PC-9 (cell line): Measurements from ENCODE around the gene IL10RA. TPM values are rescaled to one million over a fixed set of nuclear protein-coding genes. Genes with fewer than 3 reads are reported as not detected.

Experiments
- BruUV-seq: library from RNA; stranded (reverse); fragments of 400-500 nt; replicated peaks from 2 replicates; lab custom pipeline; 2021; lab: Mats Ljungman, UMichigan
- CTCF ChIA-PET: fragments of 300-600 bp; sonication (Branson Sonifier 250); formaldehyde crosslinking; loops from one replicate; lab custom pipeline; 2022; ENCODE audit warnings: antibody characterized with exemption; lab: Charles Lee
- POLR2A ChIA-PET: fragments of 300-600 bp; sonication (Branson Sonifier 250); formaldehyde crosslinking; loops from one replicate; lab custom pipeline; 2022; ENCODE audit warnings: antibody characterized with exemption; ENCODE audit not compliant: unreplicated experiment; lab: Charles Lee
- DNase-seq, 2 experiments: peaks; one replicate each; pipeline versions ENCODE4 v3.0.0 to v3.0.0-alpha.2; 2015 to 2022; ENCODE audit warnings: mixed read lengths in 1 of 2
- H2AFZ ChIP-seq: fragments of 200-600 bp; sonication (generic); 2 replicates; pipeline ENCODE4 v1.8.1; 2017; ENCODE audit warnings: antibody characterized with exemption
- H3F3A ChIP-seq: fragments of 200-600 bp; sonication (generic); 2 replicates; pipeline ENCODE4 v1.8.1; 2017; ENCODE audit warnings: antibody characterized with exemption, mild to moderate bottlenecking, low read depth; ENCODE audit not compliant: insufficient read depth
- H3K27ac ChIP-seq: fragments of 200-600 bp; sonication (generic); 2 replicates; pipeline ENCODE4 v1.6.1; 2016; ENCODE audit warnings: mixed run types
- H3K27me3 ChIP-seq: fragments of 200-600 bp; sonication (generic); 2 replicates; pipeline ENCODE4 v1.6.1; 2016; ENCODE audit warnings: low read depth, mixed run types; ENCODE audit not compliant: insufficient read depth
- H3K36me3 ChIP-seq: fragments of 200-600 bp; sonication (generic); 2 replicates; pipeline ENCODE4 v1.6.1; 2016; ENCODE audit warnings: low read depth, mixed run types
- H3K4me1 ChIP-seq: fragments of 200-600 bp; sonication (generic); replicated peaks from 2 replicates; pipeline ENCODE4 v1.6.1; 2016; ENCODE audit warnings: mixed run types; ENCODE audit not compliant: insufficient read depth
- H3K4me2 ChIP-seq: fragments of 200-600 bp; sonication (generic); 2 replicates; pipeline ENCODE4 v1.6.1; 2017; ENCODE audit warnings: mixed run types
- H3K4me3 ChIP-seq: fragments of 200-600 bp; sonication (generic); 2 replicates; pipeline ENCODE4 v1.6.1; 2016; ENCODE audit warnings: mixed run types
- H3K79me2 ChIP-seq: fragments of 200-600 bp; sonication (generic); 2 replicates; pipeline ENCODE4 v1.6.1; 2017; ENCODE audit warnings: low read depth, mixed run types
- H3K9me2 ChIP-seq: fragments of 200-600 bp; sonication (generic); 2 replicates; pipeline ENCODE4 v1.8.1; 2017; ENCODE audit warnings: mild to moderate bottlenecking; ENCODE audit not compliant: insufficient read depth
- H3K9me3 ChIP-seq: fragments of 200-600 bp; sonication (generic); 2 replicates; pipeline ENCODE4 v1.8.1; 2016; ENCODE audit warnings: low read depth; ENCODE audit not compliant: insufficient read depth
- H4K20me1 ChIP-seq: fragments of 200-600 bp; sonication (generic); 2 replicates; pipeline ENCODE4 v1.8.1; 2017; ENCODE audit not compliant: insufficient read depth
- CTCF ChIP-seq: fragments of 200-600 bp; sonication (generic); conservative IDR thresholded peaks from 2 replicates; pipeline ENCODE4 v1.6.1; 2017; ENCODE audit warnings: mixed run types, antibody characterized with exemption, mild to moderate bottlenecking, moderate library complexity
- EZH2 ChIP-seq: fragments of 200-600 bp; sonication (generic); IDR thresholded peaks from 2 replicates; pipeline ENCODE4 v1.8.0; 2017; ENCODE audit warnings: antibody characterized with exemption, low read depth
- intact Hi-C: fragments of 100-400 bp; cut with micrococcal nuclease; formaldehyde crosslinking; loops from one replicate; pipeline ENCODE4 v1.10.0; 2022; ENCODE audit not compliant: unreplicated experiment
- total RNA-seq: library from RNA; stranded (reverse); gene quantifications from 2 replicates; pipeline ENCODE4 v1.2.3, GENCODE V29; 2021

IL10RA gene
- total RNA-seq, 1 experiment from 2014 or later: not detected

GRCh38 chr11:117986981-117987574 lies 884 bp downstream of the IL10RA start:
- Histone ChIP-seq H3K4me3 (no peak overlapping the region), H2AFZ (no peak overlapping the region), H3K9me2 (no peaks in the 10 kb centered on the region), H3K36me3 (no peaks in the 10 kb centered on the region), H3K27me3 (peaks cover 27% of the 10 kb centered on the region; the same call in 1 of the 2 replicates), H3K4me1 (no peaks in the 10 kb centered on the region), H3F3A (no peaks in the 10 kb centered on the region), H3K4me2 (no peak overlapping the region), H4K20me1 (no peaks in the 10 kb centered on the region), H3K79me2 (no peaks in the 10 kb centered on the region), H3K9me3 (no peaks in the 10 kb centered on the region), H3K27ac (no peak overlapping the region)
- intact Hi-C loops: no loop called here
- DNase-seq: no peak
- ChIA-PET POLR2A (no interaction called here), CTCF (no interaction called here)
- BruUV-seq: no TSS peak
- no peak for TF ChIP-seq EZH2
- TF ChIP-seq CTCF: no peak

GRCh38 chr11:117989351-117990102 lies 3.3 kb downstream of the IL10RA start:
- H4K20me1 ChIP-seq: no peaks in the 10 kb centered on the region
- no peak for DNase-seq
- no peak overlapping the region for H2AFZ ChIP-seq
- TF ChIP-seq CTCF (no peak), EZH2 (no peak)
- CTCF ChIA-PET: no interaction called here
- POLR2A ChIA-PET: no interaction called here
- H3K9me2 ChIP-seq: no peaks in the 10 kb centered on the region
- no peak overlapping the region for H3K4me3 ChIP-seq
- no peaks in the 10 kb centered on the region for H3K4me1 ChIP-seq
- no peaks in the 10 kb centered on the region for H3K9me3 ChIP-seq
- intact Hi-C loops: no loop called here
- H3K36me3 ChIP-seq: no peaks in the 10 kb centered on the region
- no peak overlapping the region for H3K27ac ChIP-seq
- no peaks in the 10 kb centered on the region for H3K79me2 ChIP-seq
- no TSS peak for BruUV-seq
- H3F3A ChIP-seq: no peaks in the 10 kb centered on the region
- no peak overlapping the region for H3K4me2 ChIP-seq
- H3K27me3 ChIP-seq: peaks cover 27% of the 10 kb centered on the region; the same call in 1 of the 2 replicates

- Histone ChIP-seq H3K4me3 (no peak overlapping the region), H3K79me2 (no peaks in the 10 kb centered on the region), H3K4me1 (no peaks in the 10 kb centered on the region), H3K9me2 (no peaks in the 10 kb centered on the region), H3K4me2 (no peak overlapping the region), H3K9me3 (no peaks in the 10 kb centered on the region), H3K27me3 (peaks cover 31% of the 10 kb centered on the region; the same call in 1 of the 2 replicates), H3K27ac (no peak overlapping the region), H3F3A (no peaks in the 10 kb centered on the region), H2AFZ (no peak overlapping the region), H4K20me1 (no peaks in the 10 kb centered on the region), H3K36me3 (no peaks in the 10 kb centered on the region)
- ChIA-PET POLR2A (no interaction called here), CTCF (no interaction called here)
- BruUV-seq: no TSS peak
- TF ChIP-seq EZH2: no peak
- TF ChIP-seq CTCF: no peak
- intact Hi-C loops: no loop called here
- DNase-seq: no peak
Observed at GRCh38 chr11:117992136-117992535, 5.9 kb downstream of the IL10RA start.
